HEK293 (cell line): Measurements from ENCODE around the gene IGLL1.

Experiments
- CTCF ChIA-PET: fragments of 350-600 bp; formaldehyde crosslinking; extraction: SDS; loops from one replicate; lab custom pipeline; 2021; ENCODE audit warnings: antibody characterized with exemption; lab: Yijun Ruan, JAX
- POLR2A ChIA-PET: fragments of 300-600 bp; formaldehyde crosslinking; extraction: SDS; loops from one replicate; lab custom pipeline; 2020; ENCODE audit warnings: antibody characterized with exemption, inconsistent platforms; lab: Yijun Ruan, JAX
- H3K27ac ChIP-seq: fragments of 200-500 bp; sonication (Bioruptor generic); 2 replicates; pipeline ENCODE4 v1.5.1; 2014; ENCODE audit warnings: low read depth, low read length, control low read depth, inconsistent platforms; ENCODE audit errors: extremely low read depth
- H3K36me3 ChIP-seq, 2 experiments: fragments of 200-500 bp in 1 of 2; sonication (Bioruptor generic) in 1 of 2; 1 replicate in 1 of 2; 2 replicates in 1 of 2; pipeline ENCODE4 v1.5.1; 2014 to 2017; ENCODE audit warnings: inconsistent platforms in 2 of 2, low read length in 2 of 2; ENCODE audit not compliant: control insufficient read depth in 2 of 2, insufficient read depth in 1 of 2
- H3K4me1 ChIP-seq: fragments of 200-500 bp; sonication (Bioruptor generic); 2 replicates; pipeline ENCODE4 v1.5.1; 2014; ENCODE audit warnings: mild to moderate bottlenecking, low read length, inconsistent platforms; ENCODE audit not compliant: control insufficient read depth, insufficient read depth
- H3K4me3 ChIP-seq: 2 replicates; pipeline ENCODE4 v1.5.1; 2011; ENCODE audit warnings: low read depth, mild to moderate bottlenecking, control low read depth, low read length, moderate library complexity
- H3K9me3 ChIP-seq: fragments of 200-500 bp; sonication (Bioruptor generic); 2 replicates; pipeline ENCODE4 v1.5.1; 2014; ENCODE audit warnings: low read depth, low read length, inconsistent platforms; ENCODE audit not compliant: control insufficient read depth, insufficient read depth
- ATF2 ChIP-seq: fragments of 450-650 bp; formaldehyde crosslinking; IDR thresholded peaks from 2 replicates; pipeline ENCODE4 v1.5.1; 2016; ENCODE audit warnings: missing biosample characterization, missing genetic modification characterization, low read depth
- ELK4 ChIP-seq: IDR thresholded peaks from 2 replicates; pipeline ENCODE4 v1.6.1; 2011; ENCODE audit warnings: mild to moderate bottlenecking, low read depth, low read length, borderline replicate concordance
- GLI2 ChIP-seq: fragments of 450-650 bp; formaldehyde crosslinking; IDR thresholded peaks from 2 replicates; pipeline ENCODE4; 2017; ENCODE audit warnings: missing biosample characterization, missing genetic modification characterization, low read depth, borderline replicate concordance
- HOXA7 ChIP-seq: sonication (generic); formaldehyde crosslinking; IDR thresholded peaks from 2 replicates; pipeline ENCODE4 v1.8.1; 2022; ENCODE audit warnings: missing genetic modification reagents, borderline replicate concordance
- KLF10 ChIP-seq: fragments of 450-650 bp; IDR thresholded peaks from 2 replicates; pipeline ENCODE4 v1.5.1; 2018; ENCODE audit warnings: missing biosample characterization, mild to moderate bottlenecking, missing genetic modification characterization
- MYNN ChIP-seq: fragments of 450-650 bp; formaldehyde crosslinking; IDR thresholded peaks from 2 replicates; pipeline ENCODE4 v1.5.1; 2016; ENCODE audit warnings: missing biosample characterization, missing genetic modification characterization, borderline replicate concordance
- PATZ1 ChIP-seq: fragments of 450-650 bp; formaldehyde crosslinking; IDR thresholded peaks from 2 replicates; pipeline ENCODE4 v1.5.1; 2016; ENCODE audit warnings: missing biosample characterization, missing genetic modification characterization
- PRDM4 ChIP-seq: fragments of 450-650 bp; formaldehyde crosslinking; IDR thresholded peaks from 2 replicates; pipeline ENCODE4 v1.5.1; 2017; ENCODE audit warnings: missing biosample characterization, missing genetic modification characterization
- ZFP37 ChIP-seq: fragments of 450-650 bp; formaldehyde crosslinking; IDR thresholded peaks from 2 replicates; pipeline ENCODE4 v1.5.1; 2016; ENCODE audit warnings: missing biosample characterization, missing genetic modification characterization
- ZNF133 ChIP-seq: fragments of 450-650 bp; formaldehyde crosslinking; IDR thresholded peaks from 2 replicates; pipeline ENCODE4 v1.5.1; 2016; ENCODE audit warnings: missing biosample characterization, missing genetic modification characterization
- ZNF2 ChIP-seq: fragments of 450-650 bp; formaldehyde crosslinking; IDR thresholded peaks from 2 replicates; pipeline ENCODE4 v1.5.1; 2016; ENCODE audit warnings: missing biosample characterization, missing genetic modification characterization
- ZNF223 ChIP-seq: fragments of 450-650 bp; formaldehyde crosslinking; IDR thresholded peaks from 2 replicates; pipeline ENCODE4 v1.5.1; 2016; ENCODE audit warnings: missing biosample characterization, missing genetic modification characterization
- ZNF366 ChIP-seq: fragments of 450-650 bp; formaldehyde crosslinking; conservative IDR thresholded peaks from 2 replicates; pipeline ENCODE4 v1.5.1; 2016; ENCODE audit warnings: missing biosample characterization, missing genetic modification characterization
- ZNF423 ChIP-seq: fragments of 450-650 bp; formaldehyde crosslinking; IDR thresholded peaks from 2 replicates; pipeline ENCODE4 v1.5.1; 2016; ENCODE audit warnings: missing biosample characterization, missing genetic modification characterization
- ZNF571 ChIP-seq: fragments of 450-650 bp; formaldehyde crosslinking; IDR thresholded peaks from 2 replicates; pipeline ENCODE4 v1.5.0; 2017; ENCODE audit warnings: missing biosample characterization, missing genetic modification characterization
- ZNF596 ChIP-seq: fragments of 450-650 bp; IDR thresholded peaks from 2 replicates; pipeline ENCODE4 v1.5.0; 2018; ENCODE audit warnings: missing biosample characterization, mild to moderate bottlenecking, missing genetic modification characterization, moderate library complexity
- ZNF658 ChIP-seq: fragments of 450-650 bp; formaldehyde crosslinking; IDR thresholded peaks from 2 replicates; pipeline ENCODE4; 2016; ENCODE audit warnings: missing biosample characterization, missing genetic modification characterization
- ZNF768 ChIP-seq: fragments of 450-650 bp; formaldehyde crosslinking; IDR thresholded peaks from 2 replicates; pipeline ENCODE4 v1.5.1; 2018; ENCODE audit warnings: missing biosample characterization, mild to moderate bottlenecking, missing genetic modification characterization
- ZNF843 ChIP-seq: fragments of 450-650 bp; formaldehyde crosslinking; IDR thresholded peaks from 2 replicates; pipeline ENCODE4 v1.5.1; 2016; ENCODE audit warnings: missing biosample characterization, missing genetic modification characterization
- ZSCAN23 ChIP-seq: fragments of 450-650 bp; formaldehyde crosslinking; IDR thresholded peaks from 2 replicates; pipeline ENCODE4 v1.5.1; 2016; ENCODE audit warnings: missing biosample characterization, missing genetic modification characterization

Gene IGLL1

GRCh38 chr22:23571486-23571885 is 8.6 kb downstream of the IGLL1 start:
- ChIA-PET CTCF (no interaction called here), POLR2A (no interaction called here)
- Histone ChIP-seq H3K9me3 (no peaks in the 10 kb centered on the region), H3K4me1 (no peaks in the 10 kb centered on the region), H3K27ac (no peak overlapping the region), H3K4me3 (no peak overlapping the region), H3K36me3 (no peaks in the 10 kb centered on the region)
- no peak for TF ChIP-seq ZNF768 (tag by site-specific recombination)
- no peak for TF ChIP-seq ATF2 (tag by site-specific recombination)
- no peak for TF ChIP-seq GLI2 (tag by site-specific recombination)
- no peak for TF ChIP-seq PATZ1 (tag by site-specific recombination)

GRCh38 chr22:23570681-23571080 is 9.4 kb downstream of the IGLL1 start:
- POLR2A ChIA-PET, result interaction anchor here (0.6 kb wide), 1 partner anchor 347 kb away, joined by 4 read pairs; no protein-coding TSS in a partner anchor
- Histone ChIP-seq H3K36me3 (no peaks in the 10 kb centered on the region), H3K4me1 (no peaks in the 10 kb centered on the region; the same call in 1 of the 2 replicates), H3K4me3 (no peak overlapping the region), H3K27ac (no peak overlapping the region), H3K9me3 (no peaks in the 10 kb centered on the region)
- TF ChIP-seq ZSCAN23 (tag by site-specific recombination) (no peak), ZNF133 (tag by site-specific recombination) (no peak), KLF10 (tag by site-specific recombination) (no peak), PRDM4 (tag by site-specific recombination) (no peak), ZFP37 (tag by site-specific recombination) (no peak), ZNF843 (tag by site-specific recombination) (no peak)
- CTCF ChIA-PET, result interaction anchor here (0.6 to 1.1 kb wide), 3 partner anchors 21 to 955 kb away, joined by 3 to 4 read pairs (median 3); no protein-coding TSS in a partner anchor

- Histone ChIP-seq H3K9me3 (no peaks in the 10 kb centered on the region), H3K36me3 (no peaks in the 10 kb centered on the region), H3K27ac (no peak overlapping the region), H3K4me3 (no peak overlapping the region), H3K4me1 (no peaks in the 10 kb centered on the region; the same call in 1 of the 2 replicates)
- ChIA-PET POLR2A (no interaction called here), CTCF (interaction anchor here (0.6 to 1.2 kb wide), 4 partner anchors 22 to 242 kb away, joined by 3 to 10 read pairs (median 5); no protein-coding TSS in a partner anchor)
- TF ChIP-seq ZNF571, result no peak
- no peak for TF ChIP-seq ZNF366 (tag by site-specific recombination)
Observed at GRCh38 chr22:23569716-23570115, 10.4 kb downstream of the IGLL1 start.

GRCh38 chr22:23569291-23569690 is 10.8 kb downstream of the IGLL1 start:
- POLR2A ChIA-PET, result no interaction called here
- H3K4me3 ChIP-seq, result no peak overlapping the region
- H3K27ac ChIP-seq, result no peak overlapping the region
- H3K36me3 ChIP-seq, result no peaks in the 10 kb centered on the region
- no peaks in the 10 kb centered on the region for H3K9me3 ChIP-seq
- no peaks in the 10 kb centered on the region; the same call in 1 of the 2 replicates for H3K4me1 ChIP-seq
- CTCF ChIA-PET, result interaction anchor here (0.8 to 1.2 kb wide), 2 partner anchors 23 to 29 kb away, joined by 3 to 7 read pairs; no protein-coding TSS in a partner anchor
- TF ChIP-seq ZNF423 (tag by site-specific recombination) (no peak), ZNF2 (no peak), MYNN (tag by site-specific recombination) (no peak), ZNF843 (tag by site-specific recombination) (no peak), ZNF658 (tag by site-specific recombination) (no peak), ZNF596 (no peak), ZNF223 (tag by site-specific recombination) (no peak), ELK4 (no peak), HOXA7 (CRISPR knock-in tag) (no peak)
